GM23248 (cell line): ENCODE data around the gene STON2. TPM values are rescaled to one million over a fixed set of nuclear protein-coding genes. Genes with fewer than 3 reads are reported as not detected.

Experiments used
- DNase-seq: peaks from one replicate; pipeline ENCODE4 v3.0.0-alpha.2; 2015
- H2AFZ ChIP-seq: fragments of 200-600 bp; sonication (generic); 2 replicates; pipeline ENCODE4 v1.6.1; 2016; ENCODE audit warnings: antibody characterized with exemption
- H3F3A ChIP-seq: fragments of 200-600 bp; sonication (generic); 2 replicates; pipeline ENCODE4 v1.6.1; 2016; ENCODE audit warnings: mild to moderate bottlenecking, antibody characterized with exemption, mixed run types; ENCODE audit not compliant: insufficient read depth
- H3K27ac ChIP-seq: fragments of 200-600 bp; sonication (generic); 2 replicates; pipeline ENCODE4 v1.5.1; 2016; ENCODE audit warnings: mild to moderate bottlenecking
- H3K27me3 ChIP-seq: fragments of 200-600 bp; sonication (generic); replicated peaks from 2 replicates; pipeline ENCODE4 v1.6.1; 2016; ENCODE audit warnings: mild to moderate bottlenecking; ENCODE audit not compliant: insufficient read depth
- H3K36me3 ChIP-seq: fragments of 200-600 bp; sonication (generic); 2 replicates; pipeline ENCODE4 v1.6.1; 2016; ENCODE audit warnings: low read depth, mild to moderate bottlenecking
- H3K4me1 ChIP-seq: fragments of 200-600 bp; sonication (generic); 2 replicates; pipeline ENCODE4 v1.6.1; 2016; ENCODE audit warnings: mild to moderate bottlenecking; ENCODE audit not compliant: insufficient read depth
- H3K4me2 ChIP-seq: fragments of 200-600 bp; sonication (generic); one replicate; pipeline ENCODE4 v1.6.1; 2016; ENCODE audit warnings: mild to moderate bottlenecking; ENCODE audit not compliant: unreplicated experiment
- H3K4me3 ChIP-seq: fragments of 200-600 bp; sonication (generic); 2 replicates; pipeline ENCODE4 v1.5.1; 2016; ENCODE audit warnings: mild to moderate bottlenecking
- H3K79me2 ChIP-seq: fragments of 200-600 bp; sonication (generic); 2 replicates; pipeline ENCODE4 v1.6.1; 2016; ENCODE audit warnings: mild to moderate bottlenecking; ENCODE audit not compliant: insufficient read depth
- H3K9ac ChIP-seq: fragments of 200-600 bp; sonication (generic); 2 replicates; pipeline ENCODE4 v1.6.1; 2016; ENCODE audit warnings: mild to moderate bottlenecking
- H3K9me2 ChIP-seq: fragments of 200-600 bp; sonication (generic); 2 replicates; pipeline ENCODE4 v1.6.1; 2016; ENCODE audit warnings: mixed run types, mild to moderate bottlenecking, moderate library complexity; ENCODE audit not compliant: insufficient read depth
- H3K9me3 ChIP-seq: fragments of 200-600 bp; sonication (generic); one replicate; pipeline ENCODE4 v1.6.1; 2017; ENCODE audit warnings: low read depth
- H4K20me1 ChIP-seq: fragments of 200-600 bp; sonication (generic); 2 replicates; pipeline ENCODE4 v1.6.0; 2016; ENCODE audit not compliant: insufficient read depth
- EZH2 ChIP-seq: fragments of 200-600 bp; sonication (generic); IDR thresholded peaks from 2 replicates; pipeline ENCODE4 v1.6.1; 2018; ENCODE audit warnings: antibody characterized with exemption, mild to moderate bottlenecking; ENCODE audit not compliant: insufficient read depth, poor library complexity, severe bottlenecking
- EZH2phosphoT487 ChIP-seq: fragments of 200-600 bp; sonication (generic); IDR thresholded peaks from 2 replicates; pipeline ENCODE4 v1.6.1; 2018; ENCODE audit warnings: antibody characterized with exemption, moderate library complexity, mild to moderate bottlenecking, low read depth; ENCODE audit not compliant: insufficient read depth
- WGBS, 2 experiments: methylation state at CpG; one replicate each; pipeline ENCODE4 v1.1.6; 2015 to 2017; ENCODE audit warnings: low lambda C conversion rate in 2 of 2, low coverage in 1 of 2; ENCODE audit errors: missing lambda C conversion rate in 2 of 2; 5-methylcytosine and 5-hydroxymethylcytosine counted together
- in situ Hi-C: fragments of 300-500 bp; cut with MboI; formaldehyde crosslinking; loops from 2 replicates; pipeline ENCODE4 v1.15.0; 2020
- polyA plus RNA-seq: library from polyadenylated mRNA; unstranded; fragments of >200 nt; fragmentation: Nextera tagmentation; extraction: Ambion mirVana; gene quantifications from 2 replicates; pipeline ENCODE4 v1.2.1, GENCODE V29; 2016
- small RNA-seq: library from RNA; depleted of rRNA; stranded (forward); fragments of <200 nt; gene quantifications from one replicate; pipeline ENCODE3, GENCODE V24; 2014; ENCODE audit warnings: low read depth, low replicate concordance
- total RNA-seq: library from RNA; depleted of rRNA; stranded (reverse); fragments of >200 nt; shearing (Covaris generic); gene quantifications from 2 replicates; pipeline ENCODE4 v1.2.3, GENCODE V29; 2014; rRNA removed

STON2 gene
- total and polyA plus RNA-seq, 2 experiments from 2014 or later: 0.14 TPM; not detected in 1

DNA sequence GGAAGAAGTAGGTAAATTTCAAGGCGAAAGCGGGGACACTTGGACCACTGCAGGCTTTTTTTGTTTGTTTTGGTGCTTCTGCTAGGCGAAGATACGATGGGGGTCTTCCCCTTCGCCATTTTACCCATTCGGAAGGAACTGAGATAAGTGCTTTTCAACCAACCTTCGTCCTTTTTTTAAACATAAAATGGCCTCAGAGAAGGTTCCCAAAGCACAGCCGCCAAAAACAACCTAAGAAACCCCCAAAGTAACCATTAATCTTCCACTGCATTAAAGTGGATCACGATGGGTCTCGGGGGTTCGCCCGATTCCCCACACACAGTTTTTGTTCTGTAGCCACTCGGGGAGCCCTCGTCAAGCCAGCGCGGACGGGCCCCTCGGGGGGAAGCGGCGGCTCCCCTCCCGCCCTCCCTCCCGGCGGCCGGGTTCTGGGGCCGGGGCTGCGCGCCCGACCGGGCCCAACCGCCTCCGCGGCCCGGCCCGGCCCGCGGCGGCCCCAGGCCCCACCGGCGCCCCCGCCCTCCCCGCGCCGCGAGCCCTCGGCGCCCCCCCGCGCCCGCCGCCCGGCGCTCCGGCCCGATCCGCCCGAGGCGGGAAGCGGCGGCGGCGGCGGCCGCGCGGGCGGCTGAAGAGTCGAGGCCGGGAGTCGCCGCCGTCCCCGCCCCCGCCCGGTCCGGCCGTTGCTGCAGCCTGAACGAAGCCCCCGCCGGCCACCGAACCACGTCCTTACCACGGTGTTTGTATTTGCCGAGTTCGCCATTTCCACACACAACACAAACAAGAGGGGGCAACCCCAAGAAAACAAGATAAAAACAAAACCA is 180.2 kb downstream of the STON2 start:
- 1 to 2% methylated on average over 33 to 60 of the region's 84 CpGs for WGBS, 2 experiments
- H3K4me2 ChIP-seq: peak overlapping the region; percentile 100
- H2AFZ ChIP-seq: peak overlapping the region; percentile 83
- peaks cover 14% of the 10 kb centered on the region for H3K36me3 ChIP-seq
- H3K9me2 ChIP-seq: no peaks in the 10 kb centered on the region
- H3K27me3 ChIP-seq: no peaks in the 10 kb centered on the region
- H3K4me1 ChIP-seq: peaks cover 20% of the 10 kb centered on the region
- no peaks in the 10 kb centered on the region for H4K20me1 ChIP-seq
- no peaks in the 10 kb centered on the region for H3K9me3 ChIP-seq
- TF ChIP-seq EZH2phosphoT487 (no peak), EZH2 (no peak)
- peak overlapping the region; percentile 100 for H3K9ac ChIP-seq
- in situ Hi-C loops: no loop called here
- peak overlapping the region; percentile 97 for H3K27ac ChIP-seq
- H3K79me2 ChIP-seq: peaks cover 49% of the 10 kb centered on the region
- peak overlapping the region; percentile 99 for H3K4me3 ChIP-seq
- DNase-seq: peak; percentile 71
- peaks cover 5% of the 10 kb centered on the region; the same call in 1 of the 2 replicates for H3F3A ChIP-seq

DNA sequence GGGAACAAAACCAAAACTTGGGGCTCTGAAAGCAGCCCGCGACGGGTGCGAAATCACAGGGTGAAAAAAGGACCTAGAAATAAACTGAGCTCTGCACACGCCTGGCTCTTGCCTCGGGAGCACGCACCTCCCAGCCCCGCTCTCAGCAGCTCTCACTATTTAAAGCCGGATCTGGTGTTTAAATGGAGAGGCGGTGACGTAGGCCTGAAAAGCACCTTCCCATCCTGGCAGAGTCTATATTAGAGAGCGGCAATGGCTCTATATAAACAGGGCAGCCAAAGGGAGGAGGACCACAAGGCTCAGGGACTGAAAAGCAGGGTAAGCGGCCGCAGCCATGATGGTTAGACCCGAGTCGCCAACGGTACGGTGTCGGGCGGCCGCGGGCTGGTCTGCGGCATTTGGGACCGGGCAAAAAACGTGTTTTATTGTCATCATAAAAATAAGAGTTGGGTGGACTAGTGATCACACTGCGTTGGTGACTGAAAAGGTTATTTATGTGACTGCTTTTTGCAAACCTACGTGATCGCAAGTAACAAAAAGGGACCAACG is 180.8 kb downstream of the STON2 start:
- TF ChIP-seq EZH2 (no peak), EZH2phosphoT487 (no peak)
- peaks cover 21% of the 10 kb centered on the region for H3K36me3 ChIP-seq
- no peaks in the 10 kb centered on the region for H4K20me1 ChIP-seq
- no peaks in the 10 kb centered on the region for H3K9me3 ChIP-seq
- in situ Hi-C loops: no loop called here
- H3K79me2 ChIP-seq: peaks cover 56% of the 10 kb centered on the region
- peak overlapping the region; percentile 97 for H3K27ac ChIP-seq
- peak overlapping the region; percentile 100 for H3K9ac ChIP-seq
- H3F3A ChIP-seq: peaks cover 5% of the 10 kb centered on the region; the same call in 1 of the 2 replicates
- DNase-seq: peak; percentile 98
- peaks cover 20% of the 10 kb centered on the region for H3K4me1 ChIP-seq
- no peaks in the 10 kb centered on the region for H3K27me3 ChIP-seq
- H3K9me2 ChIP-seq: no peaks in the 10 kb centered on the region
- peak overlapping the region; percentile 83 for H2AFZ ChIP-seq
- peak overlapping the region; percentile 98 for H3K4me3 ChIP-seq
- 1% methylated on average over 29 of the region's 29 CpGs for WGBS, 2 experiments
- H3K4me2 ChIP-seq: peak overlapping the region; percentile 100

DNA sequence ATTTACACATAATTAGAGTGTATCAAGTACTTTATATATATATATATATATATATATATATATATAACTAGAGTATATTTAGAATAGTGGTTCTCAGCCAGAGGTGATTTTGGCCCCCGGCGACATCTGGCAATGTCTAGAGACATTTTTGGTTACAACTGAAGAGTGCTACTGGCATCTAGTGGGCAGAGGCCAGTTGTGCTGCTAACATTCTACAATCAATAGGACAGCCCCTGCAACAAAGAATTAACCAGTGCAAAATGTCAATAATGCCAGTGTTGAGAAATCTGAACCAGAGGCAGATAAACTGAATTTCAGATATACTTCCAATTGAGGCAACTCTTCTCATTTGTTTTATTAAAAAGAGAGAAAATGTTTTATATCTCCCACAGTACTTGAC is 188.3 kb downstream of the STON2 start:
- Histone ChIP-seq H2AFZ (no peak overlapping the region), H3K4me2 (no peak overlapping the region), H3K4me1 (no peaks in the 10 kb centered on the region), H3F3A (no peaks in the 10 kb centered on the region), H3K9me3 (no peaks in the 10 kb centered on the region), H3K36me3 (peaks cover 34% of the 10 kb centered on the region), H3K27ac (no peak overlapping the region), H3K4me3 (no peak overlapping the region), H4K20me1 (no peaks in the 10 kb centered on the region), H3K9ac (no peak overlapping the region), H3K27me3 (no peaks in the 10 kb centered on the region), H3K79me2 (peaks cover 100% of the 10 kb centered on the region), H3K9me2 (no peaks in the 10 kb centered on the region)
- TF ChIP-seq EZH2: no peak
- TF ChIP-seq EZH2phosphoT487: no peak
- in situ Hi-C loops: no loop called here
- DNase-seq: peak; percentile 60
- 18 to 36% methylated on average over 2 of the region's 2 CpGs for WGBS, 2 experiments

Small RNAs within 50 kb of the gene (small RNA-seq; reads per million reads assigned to genes)
- not detected for gene DYNLL1P1
- not detected for gene DYNLL1P2

Other genes with a start within 250 kb of the STON2 start
- 22.5 and 27.8 TPM in 2 replicates for gene GTF2A1, start 179.4 kb downstream of the STON2 start, total RNA-seq
- gene GTF2A1, start 179.4 kb downstream of the STON2 start, polyA plus RNA-seq: 3.8 and 3.9 TPM in 2 replicates
- gene SEL1L, start 133.5 kb upstream of the STON2 start, total RNA-seq: 69.2 TPM in 2 replicates
- gene SEL1L, start 133.5 kb upstream of the STON2 start, polyA plus RNA-seq: 47.8 and 49.4 TPM in 2 replicates